ENCODE results near the gene METTL15. TPM values are rescaled to one million over a fixed set of nuclear protein-coding genes. Genes with fewer than 3 reads are reported as not detected.

Gene METTL15
- total RNA-seq, 1 experiment from 2014 or later = 26.8 TPM

Small RNA genes lying within 50 kb of the gene (small RNA-seq; reads per million reads assigned to genes)
- gene AC023206.1 = 0 reads per million in 2 experiments

Other genes starting within 250 kb of the METTL15 start
- 35.0 and 35.1 TPM in 2 replicates for gene KIF18A, start 232 bp upstream of the METTL15 start, total RNA-seq (2014; rRNA removed; shearing (Covaris generic))

Data from NCI-H460 (cell line).